PC-3 (cell line): ENCODE results near the gene POLA1. TPM values are rescaled to one million over a fixed set of nuclear protein-coding genes. Genes with fewer than 3 reads are reported as not detected.
"Not testable (repeated sequence)": the region's sequence is repeated elsewhere in the genome, so short reads cannot be mapped to it uniquely, and the experiment has no call there.

Experiments used
- ATAC-seq: fragments of 200-7000 bp; cut with Tn5 transposase; 2 replicates; pipeline ENCODE4 v1.9.1; 2020; ENCODE audit warnings: mild to moderate bottlenecking, moderate library complexity
- BruUV-seq: library from RNA; stranded (reverse); fragments of 400-500 nt; replicated peaks from 2 replicates; lab custom pipeline; 2021; lab: Mats Ljungman, UMichigan
- CTCF ChIA-PET: fragments of 300-600 bp; sonication (Branson Sonifier 250); formaldehyde crosslinking; loops from one replicate; lab custom pipeline; 2022; ENCODE audit warnings: antibody characterized with exemption; lab: Charles Lee
- POLR2A ChIA-PET: fragments of 300-600 bp; sonication (Branson Sonifier 250); formaldehyde crosslinking; loops from one replicate; lab custom pipeline; 2022; ENCODE audit warnings: antibody characterized with exemption; ENCODE audit not compliant: unreplicated experiment; lab: Charles Lee
- DNase-seq: peaks from one replicate; pipeline ENCODE4 v3.0.0-alpha.2; 2015
- H2AFZ ChIP-seq: fragments of 300-600 bp; sonication (generic); 2 replicates; pipeline ENCODE4 v1.6.0; 2016; ENCODE audit warnings: antibody characterized with exemption, low read length
- H3F3A ChIP-seq: fragments of 300-600 bp; sonication (generic); one replicate; pipeline ENCODE4 v1.6.0; 2017; ENCODE audit warnings: antibody characterized with exemption, low read length, control low read depth, mild to moderate bottlenecking; ENCODE audit not compliant: unreplicated experiment
- H3K27ac ChIP-seq: fragments of 300-600 bp; sonication (generic); 2 replicates; pipeline ENCODE4 v1.5.1; 2016; ENCODE audit warnings: mild to moderate bottlenecking, low read length
- H3K27me3 ChIP-seq: fragments of 300-600 bp; sonication (generic); 2 replicates; pipeline ENCODE4 v1.6.1; 2016; ENCODE audit warnings: low read length, mixed read lengths
- H3K36me3 ChIP-seq: fragments of 300-600 bp; sonication (generic); 2 replicates; pipeline ENCODE4 v1.6.1; 2016; ENCODE audit warnings: low read depth, mixed run types, low read length, mixed read lengths
- H3K4me1 ChIP-seq: fragments of 300-600 bp; sonication (generic); 2 replicates; pipeline ENCODE4 v1.5.1; 2016; ENCODE audit warnings: low read length; ENCODE audit not compliant: insufficient read depth
- H3K4me2 ChIP-seq: fragments of 300-600 bp; sonication (generic); 2 replicates; pipeline ENCODE4 v1.6.0; 2016; ENCODE audit warnings: low read length
- H3K4me3 ChIP-seq: fragments of 300-600 bp; sonication (generic); 2 replicates; pipeline ENCODE4 v1.5.1; 2016; ENCODE audit warnings: mild to moderate bottlenecking, low read length, mixed read lengths
- H3K79me2 ChIP-seq: fragments of 300-600 bp; sonication (generic); 2 replicates; pipeline ENCODE4 v1.6.1; 2017; ENCODE audit warnings: low read length, mixed read lengths
- H3K9ac ChIP-seq: fragments of 300-600 bp; sonication (generic); 2 replicates; pipeline ENCODE4 v1.6.0; 2016; ENCODE audit warnings: mild to moderate bottlenecking, low read length
- H3K9me2 ChIP-seq: fragments of 300-600 bp; sonication (generic); replicated peaks from 2 replicates; pipeline ENCODE4 v1.6.1; 2016; ENCODE audit warnings: mixed run types, low read length, mixed read lengths
- H3K9me3 ChIP-seq: fragments of 300-600 bp; sonication (generic); 2 replicates; pipeline ENCODE4 v1.6.1; 2016; ENCODE audit warnings: low read length, mixed read lengths
- H4K20me1 ChIP-seq: fragments of 300-600 bp; sonication (generic); 2 replicates; pipeline ENCODE4 v1.6.1; 2016; ENCODE audit warnings: low read length, mixed read lengths
- CTCF ChIP-seq: fragments of 300-600 bp; sonication (generic); conservative IDR thresholded peaks from 2 replicates; pipeline ENCODE4 v1.5.1; 2017; ENCODE audit warnings: antibody characterized with exemption, low read depth, mild to moderate bottlenecking, low read length
- EZH2 ChIP-seq: fragments of 300-600 bp; sonication (generic); IDR thresholded peaks from one replicate; pipeline ENCODE4 v1.6.1; 2017; ENCODE audit warnings: antibody characterized with exemption, mild to moderate bottlenecking, low read length; ENCODE audit not compliant: unreplicated experiment
- EZH2phosphoT487 ChIP-seq: fragments of 300-600 bp; sonication (generic); IDR thresholded peaks from 2 replicates; pipeline ENCODE4 v1.6.1; 2018; ENCODE audit warnings: mild to moderate bottlenecking, antibody characterized with exemption, low read length, borderline replicate concordance
- intact Hi-C: fragments of 100-400 bp; cut with micrococcal nuclease; formaldehyde crosslinking; loops from 2 replicates; pipeline ENCODE4 v1.9.0; 2023
- total RNA-seq: library from RNA; depleted of rRNA; stranded (reverse); fragments of >200 nt; gene quantifications from 2 replicates; pipeline ENCODE4 v1.2.3, GENCODE V29; 2014

The POLA1 gene
- total RNA-seq, 1 experiment from 2014 or later = 19.6 TPM

DNA sequence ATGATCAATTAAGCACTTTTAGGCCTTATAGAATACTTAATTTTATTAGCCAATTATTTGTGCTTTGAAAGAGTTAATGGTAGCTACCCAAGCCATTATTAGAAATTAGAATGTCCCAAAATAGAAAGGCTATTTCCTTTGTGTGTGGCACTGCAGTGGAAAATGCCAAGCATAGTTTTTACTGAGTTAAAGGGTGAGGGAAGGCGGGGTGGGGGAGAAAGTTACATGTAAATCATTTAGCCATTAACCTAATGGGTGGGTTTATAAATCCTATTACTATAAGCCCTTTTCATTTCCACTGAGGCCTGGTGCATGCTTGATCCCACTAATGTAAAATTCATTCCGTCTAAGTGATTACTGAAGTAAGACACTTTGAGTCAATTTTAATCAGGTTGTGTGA is 105.8 kb downstream of the POLA1 start:
- H3K4me2 ChIP-seq = no peak overlapping the region
- intact Hi-C loops = no loop called here
- no peak overlapping the region for H2AFZ ChIP-seq
- no peaks in the 10 kb centered on the region for H3K79me2 ChIP-seq
- ATAC-seq (no peak), DNase-seq (no peak)
- H3K27ac ChIP-seq = no peak overlapping the region
- no peak overlapping the region for H3K9ac ChIP-seq
- no peaks in the 10 kb centered on the region for H3K9me3 ChIP-seq
- no peaks in the 10 kb centered on the region for H3F3A ChIP-seq
- POLR2A ChIA-PET = no interaction called here
- no peak for TF ChIP-seq CTCF
- TF ChIP-seq EZH2 = no peak
- TF ChIP-seq EZH2phosphoT487 = no peak
- H4K20me1 ChIP-seq = no peaks in the 10 kb centered on the region
- CTCF ChIA-PET = no interaction called here
- BruUV-seq = no TSS peak
- no peaks in the 10 kb centered on the region for H3K9me2 ChIP-seq
- H3K4me3 ChIP-seq = no peak overlapping the region
- no peaks in the 10 kb centered on the region for H3K27me3 ChIP-seq
- no peaks in the 10 kb centered on the region; the same call in 1 of the 2 replicates for H3K36me3 ChIP-seq
- no peaks in the 10 kb centered on the region for H3K4me1 ChIP-seq

GRCh38 chrX:24805201-24805600 is 111.5 kb downstream of the POLA1 start:
- Histone ChIP-seq H4K20me1 (no peaks in the 10 kb centered on the region), H3K4me3 (no peak overlapping the region), H3K27me3 (no peaks in the 10 kb centered on the region), H2AFZ (no peak overlapping the region), H3K9ac (no peak overlapping the region), H3K9me3 (no peaks in the 10 kb centered on the region), H3K27ac (no peak overlapping the region), H3F3A (no peaks in the 10 kb centered on the region), H3K36me3 (peaks cover 3% of the 10 kb centered on the region; the same call in 1 of the 2 replicates), H3K9me2 (no peaks in the 10 kb centered on the region), H3K4me1 (no peaks in the 10 kb centered on the region), H3K4me2 (no peak overlapping the region), H3K79me2 (no peaks in the 10 kb centered on the region)
- ATAC-seq (no peak), DNase-seq (no peak)
- POLR2A ChIA-PET = no interaction called here
- TF ChIP-seq EZH2 = no peak
- no peak for TF ChIP-seq EZH2phosphoT487
- no peak for TF ChIP-seq CTCF
- CTCF ChIA-PET = no interaction called here
- no TSS peak for BruUV-seq
- intact Hi-C loops = no loop called here

DNA sequence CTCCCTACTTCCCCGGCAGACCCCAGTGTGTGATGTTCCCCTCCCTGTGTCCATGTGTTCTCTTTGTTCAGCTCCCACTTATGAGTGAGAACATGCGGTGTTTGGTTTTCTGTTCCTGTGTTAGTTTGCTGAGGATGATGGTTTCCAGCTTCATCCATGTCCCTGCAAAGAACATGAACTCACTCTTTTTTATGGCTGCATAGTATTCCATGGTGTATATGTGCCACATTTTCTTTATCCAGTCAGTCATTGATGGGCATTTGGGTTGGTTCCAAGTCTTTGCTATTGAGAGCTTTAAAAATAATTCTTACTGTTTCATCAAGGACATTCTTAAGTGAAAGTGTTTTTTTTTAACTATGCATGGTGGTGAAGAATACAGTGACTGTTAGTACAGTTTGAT is 126.1 kb downstream of the POLA1 start:
- H3K9me3 ChIP-seq, H3K27ac ChIP-seq, H3K4me3 ChIP-seq, H3K9me2 ChIP-seq, CTCF ChIA-PET, DNase-seq, H4K20me1 ChIP-seq, POLR2A ChIA-PET, H3F3A ChIP-seq, H3K4me2 ChIP-seq, ATAC-seq, H3K9ac ChIP-seq, H2AFZ ChIP-seq, H3K79me2 ChIP-seq, BruUV-seq, intact Hi-C loops, H3K4me1 ChIP-seq, H3K27me3 ChIP-seq: not testable (repeated sequence)
- H3K36me3 ChIP-seq = peaks cover 19% of the 10 kb centered on the region; the same call in 1 of the 2 replicates
